MM.1S (cell line): ENCODE data around the gene MDGA2.

Experiments used
- EZH2phosphoT487 ChIP-seq: fragments of 300-600 bp; sonication (generic); IDR thresholded peaks from 2 replicates; pipeline ENCODE4 v1.6.1; 2018; ENCODE audit warnings: antibody characterized with exemption, low read length
- TF ChIP-seq, protein P1 (sequence below): fragments of 300-600 bp; sonication (generic); IDR thresholded peaks from 2 replicates; pipeline ENCODE4 v1.5.1; 2016; ENCODE audit warnings: antibody characterized with exemption, low read length, mixed read lengths

DNA sequence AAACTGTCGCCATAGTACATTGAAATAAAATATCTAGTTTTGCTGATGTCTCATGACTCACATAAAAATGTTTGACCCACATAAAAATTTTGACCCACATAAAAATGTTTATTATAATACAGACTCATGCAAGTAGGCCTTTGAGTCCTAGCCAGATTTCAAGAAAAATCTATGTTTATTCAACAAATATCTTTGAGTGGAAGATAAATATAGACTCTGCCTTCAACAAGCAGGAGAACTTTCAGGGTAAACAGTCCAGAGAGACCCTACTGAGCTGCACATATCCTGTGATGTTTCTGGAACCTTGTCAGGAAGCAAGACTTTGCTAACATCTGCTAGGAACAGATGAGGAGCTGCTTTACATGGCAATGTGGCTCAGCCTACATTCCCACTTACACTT, 283.1 kb downstream of the MDGA2 start:
- TF ChIP-seq, protein P1, sequence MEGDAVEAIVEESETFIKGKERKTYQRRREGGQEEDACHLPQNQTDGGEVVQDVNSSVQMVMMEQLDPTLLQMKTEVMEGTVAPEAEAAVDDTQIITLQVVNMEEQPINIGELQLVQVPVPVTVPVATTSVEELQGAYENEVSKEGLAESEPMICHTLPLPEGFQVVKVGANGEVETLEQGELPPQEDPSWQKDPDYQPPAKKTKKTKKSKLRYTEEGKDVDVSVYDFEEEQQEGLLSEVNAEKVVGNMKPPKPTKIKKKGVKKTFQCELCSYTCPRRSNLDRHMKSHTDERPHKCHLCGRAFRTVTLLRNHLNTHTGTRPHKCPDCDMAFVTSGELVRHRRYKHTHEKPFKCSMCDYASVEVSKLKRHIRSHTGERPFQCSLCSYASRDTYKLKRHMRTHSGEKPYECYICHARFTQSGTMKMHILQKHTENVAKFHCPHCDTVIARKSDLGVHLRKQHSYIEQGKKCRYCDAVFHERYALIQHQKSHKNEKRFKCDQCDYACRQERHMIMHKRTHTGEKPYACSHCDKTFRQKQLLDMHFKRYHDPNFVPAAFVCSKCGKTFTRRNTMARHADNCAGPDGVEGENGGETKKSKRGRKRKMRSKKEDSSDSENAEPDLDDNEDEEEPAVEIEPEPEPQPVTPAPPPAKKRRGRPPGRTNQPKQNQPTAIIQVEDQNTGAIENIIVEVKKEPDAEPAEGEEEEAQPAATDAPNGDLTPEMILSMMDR, result no peak
- no peak for TF ChIP-seq EZH2phosphoT487
